Naive thymus-derived CD4-positive, alpha-beta T cell (primary cell): ENCODE measurements around the gene HYAL2. TPM values are rescaled to one million over a fixed set of nuclear protein-coding genes. Genes with fewer than 3 reads are reported as not detected.

Source experiments
- ATAC-seq: fragments of 150-1000 bp; cut with Tn5 transposase; 2 replicates; pipeline ENCODE4 v1.10.0; 2021; ENCODE audit warnings: mild to moderate bottlenecking, moderate library complexity
- CTCF ChIA-PET: fragments of 350-600 bp; sonication (Branson Sonifier 250); formaldehyde crosslinking; loops from one replicate; lab custom pipeline; 2021; ENCODE audit warnings: antibody characterized with exemption; lab: Charles Lee
- POLR2A ChIA-PET: fragments of 350-600 bp; sonication (Branson Sonifier 250); formaldehyde crosslinking; loops from one replicate; lab custom pipeline; 2021; ENCODE audit warnings: antibody characterized with exemption, inconsistent platforms; lab: Charles Lee
- DNase-seq, 9 donors: peaks; one replicate each; pipeline versions ENCODE4 v3.0.0 to v3.0.0-alpha.2; 2020 to 2022; ENCODE audit warnings: mixed read lengths in 1 of 9
- H3K27ac ChIP-seq: one replicate; pipeline ENCODE4 v1.7.0; 2013; ENCODE audit warnings: mild to moderate bottlenecking, low read depth, low read length, moderate library complexity
- H3K27me3 ChIP-seq, 2 donors: one replicate each; pipeline ENCODE4 v1.7.0; 2013; ENCODE audit warnings: low read length in 2 of 2, mild to moderate bottlenecking in 2 of 2, moderate library complexity in 2 of 2; ENCODE audit not compliant: control insufficient read depth in 2 of 2, insufficient read depth in 2 of 2
- H3K36me3 ChIP-seq, 3 experiments: 1 replicate in 2 of 3; 2 replicates in 1 of 3; pipeline ENCODE4 v1.7.0; 2013; ENCODE audit warnings: low read length in 3 of 3, mild to moderate bottlenecking in 3 of 3, moderate library complexity in 1 of 3; ENCODE audit not compliant: insufficient read depth in 3 of 3, control insufficient read depth in 2 of 3
- H3K4me1 ChIP-seq, 2 donors: one replicate each; pipeline ENCODE4 v1.7.0; 2013; ENCODE audit warnings: low read length in 2 of 2, mild to moderate bottlenecking in 2 of 2, moderate library complexity in 1 of 2; ENCODE audit not compliant: control insufficient read depth in 2 of 2, insufficient read depth in 2 of 2
- H3K4me3 ChIP-seq: 2 replicates; pipeline ENCODE4 v1.7.0; 2013; ENCODE audit warnings: mild to moderate bottlenecking, low read length
- H3K9me3 ChIP-seq, 3 experiments: 1 replicate in 2 of 3; 2 replicates in 1 of 3; pipeline ENCODE4 v1.7.0; 2013; ENCODE audit warnings: low read length in 3 of 3; ENCODE audit not compliant: control insufficient read depth in 2 of 3
- H3K27ac Mint-ChIP-seq, 9 donors: one replicate each; pipeline ENCODE4 v1.8.0; 2020 to 2022; ENCODE audit warnings: mixed read lengths in 9 of 9, mild to moderate bottlenecking in 8 of 9, moderate library complexity in 5 of 9, inconsistent platforms in 2 of 9
- H3K27me3 Mint-ChIP-seq, 5 donors: one replicate each; pipeline ENCODE4 v1.8.0; 2021 to 2022; ENCODE audit warnings: mixed read lengths in 5 of 5, mild to moderate bottlenecking in 1 of 5
- H3K36me3 Mint-ChIP-seq, 5 donors: one replicate each; pipeline ENCODE4 v1.8.0; 2020 to 2022; ENCODE audit warnings: mixed read lengths in 5 of 5, mild to moderate bottlenecking in 3 of 5, inconsistent platforms in 1 of 5
- H3K4me1 Mint-ChIP-seq, 7 donors: one replicate each; pipeline ENCODE4 v1.8.0; 2020 to 2022; ENCODE audit warnings: mixed read lengths in 7 of 7, mild to moderate bottlenecking in 3 of 7, inconsistent platforms in 1 of 7
- H3K4me3 Mint-ChIP-seq, 10 donors: one replicate each; pipeline ENCODE4 v1.8.0; 2020 to 2022; ENCODE audit warnings: mild to moderate bottlenecking in 10 of 10, mixed read lengths in 10 of 10, moderate library complexity in 6 of 10, inconsistent platforms in 2 of 10
- H3K9me3 Mint-ChIP-seq, 11 donors: one replicate each; pipeline ENCODE4 v1.8.0; 2020 to 2022; ENCODE audit warnings: mixed read lengths in 11 of 11, mild to moderate bottlenecking in 4 of 11, inconsistent platforms in 1 of 11, moderate library complexity in 1 of 11
- intact Hi-C, 2 donors: fragments of 100-400 bp; cut with micrococcal nuclease; formaldehyde crosslinking; loops; one replicate each; pipeline ENCODE4 v1.15.1; 2023
- polyA plus RNA-seq, 2 donors: library from polyadenylated mRNA; unstranded; fragments of 300-500 nt; fragmentation: Illumina TruSeq; gene quantifications; one replicate each; pipeline ENCODE4 v1.2.3, GENCODE V29; 2021
- total RNA-seq, 6 experiments: library from RNA in 5 of 6; stranded (reverse) in 5 of 6; gene quantifications; 1 replicate in 5 of 6; 2 replicates in 1 of 6; pipeline ENCODE4 v1.2.3 and lab custom pipeline; 2021 to 2026

HYAL2 gene
- total and polyA plus RNA-seq, 7 experiments from 2014 or later = 1.5 to 5.3 (median 3.2) TPM

DNA sequence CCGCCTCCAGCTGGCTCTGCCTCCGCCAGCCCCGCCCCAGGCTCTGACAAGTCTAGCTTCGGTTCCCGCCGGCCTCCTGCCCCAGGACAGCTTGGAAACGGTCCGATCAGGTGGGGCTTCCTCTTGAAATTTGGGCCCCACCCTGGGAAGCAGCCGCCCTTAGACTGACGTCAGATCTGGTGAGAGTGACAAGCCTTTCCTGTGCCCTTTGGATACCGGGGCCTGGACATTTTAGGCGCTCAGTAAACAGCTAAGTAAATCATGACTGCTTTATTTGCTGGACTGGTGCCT lies 23.0 kb downstream of the HYAL2 start:
- Histone ChIP-seq H3K27me3 (no peaks in the 10 kb centered on the region), H3K27ac (peak overlapping the region; percentile 86), H3K4me3 (peak overlapping the region; percentile 57), H3K4me1 (peaks cover 19 to 20% of the 10 kb centered on the region in 2 donors), H3K36me3 (peaks cover 0 to 7% (median 0%) of the 10 kb centered on the region in 3 experiments), H3K9me3 (no peaks in the 10 kb centered on the region)
- H3K27me3 Mint-ChIP-seq = no peaks in the 10 kb centered on the region
- no peaks in the 10 kb centered on the region for H3K9me3 Mint-ChIP-seq
- H3K27ac Mint-ChIP-seq = peak overlapping the region; percentile 90 to 100 (median 99)
- peaks cover 0 to 1% (median 0%) of the 10 kb centered on the region in 5 donors for H3K36me3 Mint-ChIP-seq
- peaks cover 12 to 36% (median 22%) of the 10 kb centered on the region in 7 donors for H3K4me1 Mint-ChIP-seq
- intact Hi-C loops = loop anchor here (1.0 to 10.0 kb wide), 26 partner anchors 8 to 1825 kb away; partner anchors contain the start of genes CYB561D2 (in 2 of the 2), HEMK1 (in 2 of the 2), NPRL2 (in 2 of the 2) and TUSC2 (in 2 of the 2)
- H3K4me3 Mint-ChIP-seq = peak overlapping the region; percentile 84 to 99 (median 97)
- CTCF ChIA-PET = interaction anchor here (0.8 to 1.7 kb wide), 8 partner anchors 20 to 64 kb away, joined by 3 to 6 read pairs (median 3); partner anchors contain the start of genes CYB561D2, HYAL2 and NPRL2
- ATAC-seq (no peak), DNase-seq (no peak)
- POLR2A ChIA-PET = interaction anchor here (0.6 to 4.8 kb wide), 21 partner anchors 8 to 1275 kb away, joined by 3 to 41 read pairs (median 5); partner anchors contain the start of genes CYB561D2, GNAI2, IP6K1 and NPRL2

- CTCF ChIA-PET = interaction anchor here (0.7 to 1.7 kb wide), 9 partner anchors 21 to 215 kb away, joined by 3 to 6 read pairs (median 3); partner anchors contain the start of genes CYB561D2, HYAL2 and NPRL2
- DNase-seq = peak; percentile 94 to 100 (median 99)
- no peaks in the 10 kb centered on the region for H3K9me3 Mint-ChIP-seq
Measured at GRCh38 chr3:50298836-50299637, 23.5 kb downstream of the HYAL2 start, which contains the start of the genes HYAL3 and NAA80. Gene HYAL3 (minus strand): TSS chr3:50299405. CDS start chr3:50295602, 3,803 bp downstream. Gene NAA80 (minus strand): TSS chr3:50299405. CDS start chr3:50297463, 1,942 bp downstream.

GRCh38 chr3:50297896-50298725 lies 24.4 kb downstream of the HYAL2 start:
- POLR2A ChIA-PET = interaction anchor here (0.8 to 4.8 kb wide), 11 partner anchors 14 to 67 kb away, joined by 3 to 41 read pairs (median 9); partner anchors contain the start of genes CYB561D2, GNAI2, NPRL2 and RASSF1
- ATAC-seq = no peak

More at GRCh38 chr3:50298836-50299637, 23.5 kb downstream of the HYAL2 start, which contains the start of the genes HYAL3 and NAA80:
- peak within 1 kb of the TSS; percentile 86 for H3K27ac ChIP-seq
- peaks cover 0 to 7% (median 0%) of the 10 kb centered on the region in 3 experiments for H3K36me3 ChIP-seq
- no peaks in the 10 kb centered on the region for H3K9me3 ChIP-seq
- Mint-ChIP-seq H3K4me1 (peaks cover 12 to 36% (median 22%) of the 10 kb centered on the region in 7 donors), H3K36me3 (peaks cover 0 to 1% (median 0%) of the 10 kb centered on the region in 5 donors), H3K27me3 (no peaks in the 10 kb centered on the region), H3K4me3 (peak within 1 kb of the TSS; percentile 84 to 99 (median 97)), H3K27ac (peak within 1 kb of the TSS; percentile 90 to 100 (median 99))
- peak within 1 kb of the TSS; percentile 97 for H3K4me3 ChIP-seq
- no peaks in the 10 kb centered on the region for H3K27me3 ChIP-seq
- POLR2A ChIA-PET = interaction anchor here (0.6 to 4.8 kb wide), 24 partner anchors 7 to 1275 kb away, joined by 3 to 41 read pairs (median 4); partner anchors contain the start of genes CYB561D2, GNAI2, IP6K1 and NPRL2
- intact Hi-C loops = loop anchor here (1.0 to 10.0 kb wide), 26 partner anchors 8 to 1824 kb away; partner anchors contain the start of genes CYB561D2 (in 2 of the 2), HEMK1 (in 2 of the 2), NPRL2 (in 2 of the 2) and TUSC2 (in 2 of the 2)
- peak; percentile 93 for ATAC-seq
- H3K4me1 ChIP-seq = peaks cover 19 to 20% of the 10 kb centered on the region in 2 donors

DNA sequence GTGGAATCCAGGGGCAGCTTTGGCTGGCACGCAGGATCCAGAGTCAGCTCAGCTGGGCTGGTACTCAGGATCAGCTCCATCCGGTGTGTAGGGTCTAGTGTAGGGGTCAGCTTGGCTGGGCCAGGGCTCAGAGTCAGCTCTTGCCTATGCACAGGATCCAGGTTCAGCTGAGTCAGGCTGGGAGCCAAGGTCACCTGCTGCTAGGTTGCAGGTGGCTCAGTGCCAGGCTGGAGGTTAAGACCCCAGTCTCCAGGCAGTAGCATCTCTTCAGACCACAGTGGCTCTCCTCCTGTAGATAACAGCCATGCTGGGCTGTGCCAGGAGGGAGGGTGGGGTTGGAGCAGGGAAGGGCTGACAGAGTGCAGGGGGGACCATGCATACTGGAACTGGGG lies 25.2 kb downstream of the HYAL2 start:
- H3K27ac Mint-ChIP-seq = peak overlapping the region in 6 of 9 donors; percentile 28 to 99 (median 97)
- ATAC-seq = no peak
- Histone ChIP-seq H3K4me1 (peaks cover 24 to 25% of the 10 kb centered on the region in 2 donors), H3K4me3 (no peak overlapping the region), H3K9me3 (no peaks in the 10 kb centered on the region), H3K27ac (peak overlapping the region; percentile 86), H3K36me3 (peaks cover 0 to 7% (median 0%) of the 10 kb centered on the region in 3 experiments), H3K27me3 (no peaks in the 10 kb centered on the region)
- peak overlapping the region in 7 of 10 donors; percentile 27 to 99 (median 85) for H3K4me3 Mint-ChIP-seq
- ChIA-PET CTCF (interaction anchor here (1.2 kb wide), 1 partner anchor 51 kb away, joined by 4 read pairs; no protein-coding TSS in a partner anchor), POLR2A (interaction anchor here (1.1 to 4.8 kb wide), 5 partner anchors 13 to 53 kb away, joined by 3 to 41 read pairs (median 24); partner anchors contain the start of genes CYB561D2, LSMEM2, NPRL2 and TUSC2)
- intact Hi-C loops = loop anchor here (5.0 to 10.0 kb wide), 9 partner anchors 213 to 1823 kb away; partner anchors contain the start of genes APEH (in 1 of the 2), CISH (in 1 of the 2), DUSP7 (in 1 of the 2) and INKA1 (in 1 of the 2)
- H3K27me3 Mint-ChIP-seq = no peaks in the 10 kb centered on the region
- peaks cover 21 to 43% (median 28%) of the 10 kb centered on the region in 7 donors for H3K4me1 Mint-ChIP-seq
- no peak for DNase-seq
- no peaks in the 10 kb centered on the region for H3K9me3 Mint-ChIP-seq
- peaks cover 0 to 1% (median 0%) of the 10 kb centered on the region in 5 donors for H3K36me3 Mint-ChIP-seq

More at GRCh38 chr3:50297896-50298725, 24.4 kb downstream of the HYAL2 start:
- no peaks in the 10 kb centered on the region for H3K27me3 ChIP-seq
- Mint-ChIP-seq H3K9me3 (no peaks in the 10 kb centered on the region), H3K4me3 (peak overlapping the region; percentile 84 to 99 (median 97)), H3K27ac (peak overlapping the region; percentile 75 to 100 (median 99)), H3K36me3 (peaks cover 0 to 1% (median 0%) of the 10 kb centered on the region in 5 donors), H3K4me1 (peaks cover 14 to 36% (median 22%) of the 10 kb centered on the region in 7 donors), H3K27me3 (no peaks in the 10 kb centered on the region)
- H3K4me3 ChIP-seq = peak overlapping the region; percentile 97
- CTCF ChIA-PET = interaction anchor here (0.6 to 1.7 kb wide), 6 partner anchors 25 to 216 kb away, joined by 3 to 6 read pairs (median 4); partner anchors contain the start of gene HYAL2
- intact Hi-C loops = loop anchor here (2.0 to 10.0 kb wide), 12 partner anchors 31 to 1823 kb away; partner anchors contain the start of genes APEH (in 1 of the 2), CISH (in 1 of the 2), DUSP7 (in 1 of the 2) and INKA1 (in 1 of the 2)
- peak overlapping the region; percentile 86 for H3K27ac ChIP-seq
- H3K4me1 ChIP-seq = peaks cover 19 to 20% of the 10 kb centered on the region in 2 donors
- no peak for DNase-seq
- no peaks in the 10 kb centered on the region for H3K9me3 ChIP-seq
- peaks cover 0 to 7% (median 0%) of the 10 kb centered on the region in 3 experiments for H3K36me3 ChIP-seq

DNA sequence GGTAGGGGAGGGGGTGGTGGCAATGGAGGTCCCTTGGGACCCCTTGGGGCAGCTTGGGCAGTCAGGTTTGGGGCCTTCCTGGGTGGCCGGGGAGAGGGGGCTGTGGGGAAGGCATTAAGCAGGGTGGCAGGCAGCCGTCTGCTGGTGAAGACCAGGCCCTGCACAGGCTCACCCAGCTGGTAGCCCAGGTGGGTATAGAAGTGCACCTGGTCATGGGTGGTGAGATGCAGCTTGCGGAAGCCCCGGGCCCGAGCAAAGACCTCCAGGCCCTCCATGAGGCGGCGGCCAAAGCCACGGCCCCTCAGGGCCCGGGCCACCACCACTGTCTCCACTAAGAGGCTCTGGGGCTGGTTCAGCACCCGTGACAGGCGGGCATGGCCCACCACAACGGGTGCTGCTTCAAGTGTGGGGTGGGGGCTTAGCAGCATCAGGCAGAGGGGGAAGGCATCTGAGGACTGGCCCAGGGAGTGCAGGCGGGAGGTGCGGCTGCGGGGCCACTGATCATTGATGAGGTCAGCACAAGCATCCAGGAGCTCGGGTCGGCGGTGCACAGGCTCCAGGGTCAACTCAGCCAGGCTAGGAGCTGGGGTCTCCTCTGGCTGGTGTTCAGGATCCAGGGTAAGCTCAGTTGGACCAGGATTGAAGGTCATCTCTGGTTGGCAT lies 25.7 kb downstream of the HYAL2 start:
- H3K27ac ChIP-seq = no peak overlapping the region
- no peaks in the 10 kb centered on the region for H3K9me3 ChIP-seq
- H3K36me3 Mint-ChIP-seq = peaks cover 0 to 1% (median 0%) of the 10 kb centered on the region in 5 donors
- peaks cover 24 to 25% of the 10 kb centered on the region in 2 donors for H3K4me1 ChIP-seq
- H3K36me3 ChIP-seq = peaks cover 0 to 11% (median 0%) of the 10 kb centered on the region in 3 experiments
- DNase-seq (no peak), ATAC-seq (no peak)
- no peaks in the 10 kb centered on the region for H3K27me3 ChIP-seq
- H3K27me3 Mint-ChIP-seq = no peaks in the 10 kb centered on the region
- intact Hi-C loops = loop anchor here (5.0 to 10.0 kb wide), 9 partner anchors 212 to 1822 kb away; partner anchors contain the start of genes APEH (in 1 of the 2), CISH (in 1 of the 2), DUSP7 (in 1 of the 2) and INKA1 (in 1 of the 2)
- H3K4me3 ChIP-seq = no peak overlapping the region
- H3K4me1 Mint-ChIP-seq = peaks cover 22 to 45% (median 31%) of the 10 kb centered on the region in 7 donors
- ChIA-PET POLR2A (interaction anchor here (1.1 to 3.9 kb wide), 3 partner anchors 18 to 31 kb away, joined by 3 to 31 read pairs (median 4); partner anchors contain the start of genes LSMEM2 and TUSC2), CTCF (interaction anchor here (1.2 kb wide), 1 partner anchor 50 kb away, joined by 4 read pairs; no protein-coding TSS in a partner anchor)
- H3K9me3 Mint-ChIP-seq = no peaks in the 10 kb centered on the region
- H3K27ac Mint-ChIP-seq = peak overlapping the region in 4 of 9 donors; percentile 28 to 95 (median 62)
- peak overlapping the region in 1 of 10 donors; percentile 42 for H3K4me3 Mint-ChIP-seq
